T-helper 1 cell treated with Interleukin-12 subunit alpha and Interleukin-12 subunit beta and Interleukin-4 antibody, amounts not matched to agents 30 μg/mL and 1 μg/mL, for 36 hours (primary cell): ENCODE data around the gene GRXCR2.
A peak's percentile ranks its signal among the peaks of the same experiment; 100 is the strongest.

Source experiments
- H3K27ac Mint-ChIP-seq: one replicate; pipeline ENCODE4 v1.8.0; 2021; ENCODE audit warnings: mild to moderate bottlenecking, mixed read lengths
- H3K27me3 Mint-ChIP-seq: one replicate; pipeline ENCODE4 v1.8.0; 2021; ENCODE audit warnings: low read depth, mixed read lengths
- H3K36me3 Mint-ChIP-seq: one replicate; pipeline ENCODE4 v1.8.0; 2021; ENCODE audit warnings: low read depth, mixed read lengths
- H3K4me1 Mint-ChIP-seq: one replicate; pipeline ENCODE4 v1.8.0; 2021; ENCODE audit warnings: low read depth, mixed read lengths
- H3K4me3 Mint-ChIP-seq: one replicate; pipeline ENCODE4 v1.8.0; 2021; ENCODE audit warnings: mild to moderate bottlenecking, moderate library complexity, mixed read lengths
- H3K9me3 Mint-ChIP-seq: one replicate; pipeline ENCODE4 v1.8.0; 2021; ENCODE audit warnings: mixed read lengths

GRXCR2 gene

GRCh38 chr5:145834917-145835847 lies 37.6 kb downstream of the GRXCR2 start, which contains the start of gene PRELID2:
TSS of gene PRELID2 (minus strand) at chr5:145835342. CDS start at chr5:145835251, 91 bp downstream.
- peaks cover 18% of the 10 kb centered on the region for H3K4me1 Mint-ChIP-seq
- H3K9me3 Mint-ChIP-seq = no peaks in the 10 kb centered on the region
- H3K4me3 Mint-ChIP-seq = peak within 1 kb of the TSS; percentile 55
- H3K27me3 Mint-ChIP-seq = peaks cover 25% of the 10 kb centered on the region
- no peak within 1 kb of the TSS for H3K27ac Mint-ChIP-seq
- H3K36me3 Mint-ChIP-seq = no peaks in the 10 kb centered on the region

- Mint-ChIP-seq H3K4me3 (peak overlapping the region; percentile 52), H3K27ac (no peak overlapping the region), H3K27me3 (peaks cover 25% of the 10 kb centered on the region), H3K9me3 (no peaks in the 10 kb centered on the region), H3K36me3 (no peaks in the 10 kb centered on the region), H3K4me1 (peaks cover 18% of the 10 kb centered on the region)
Observed at GRCh38 chr5:145834554-145834916, 38.3 kb downstream of the GRXCR2 start.

GRCh38 chr5:145833631-145834200 lies 39.1 kb downstream of the GRXCR2 start:
- peak overlapping the region; percentile 60 for H3K4me3 Mint-ChIP-seq
- no peak overlapping the region for H3K27ac Mint-ChIP-seq
- H3K9me3 Mint-ChIP-seq = no peaks in the 10 kb centered on the region

GRCh38 chr5:145830594-145830993 lies 42.2 kb downstream of the GRXCR2 start:
- Mint-ChIP-seq H3K4me1 (peaks cover 14% of the 10 kb centered on the region), H3K27me3 (peaks cover 15% of the 10 kb centered on the region), H3K36me3 (no peaks in the 10 kb centered on the region), H3K4me3 (no peak overlapping the region), H3K9me3 (no peaks in the 10 kb centered on the region), H3K27ac (no peak overlapping the region)

More at GRCh38 chr5:145833631-145834200, 39.1 kb downstream of the GRXCR2 start:
- H3K4me1 Mint-ChIP-seq = peaks cover 18% of the 10 kb centered on the region
- no peaks in the 10 kb centered on the region for H3K36me3 Mint-ChIP-seq
- peaks cover 20% of the 10 kb centered on the region for H3K27me3 Mint-ChIP-seq

GRCh38 chr5:145829708-145830361 lies 43.0 kb downstream of the GRXCR2 start:
- H3K36me3 Mint-ChIP-seq = no peaks in the 10 kb centered on the region
- peaks cover 13% of the 10 kb centered on the region for H3K27me3 Mint-ChIP-seq
- H3K4me1 Mint-ChIP-seq = peaks cover 14% of the 10 kb centered on the region
- H3K9me3 Mint-ChIP-seq = no peaks in the 10 kb centered on the region
- no peak overlapping the region for H3K27ac Mint-ChIP-seq
- H3K4me3 Mint-ChIP-seq = no peak overlapping the region

GRCh38 chr5:145826895-145827674 lies 45.7 kb downstream of the GRXCR2 start:
- no peaks in the 10 kb centered on the region for H3K36me3 Mint-ChIP-seq
- H3K27ac Mint-ChIP-seq = no peak overlapping the region
- H3K9me3 Mint-ChIP-seq = no peaks in the 10 kb centered on the region
- peaks cover 3% of the 10 kb centered on the region for H3K27me3 Mint-ChIP-seq
- peaks cover 9% of the 10 kb centered on the region for H3K4me1 Mint-ChIP-seq
- H3K4me3 Mint-ChIP-seq = no peak overlapping the region

GRCh38 chr5:145825751-145826180 lies 47.0 kb downstream of the GRXCR2 start:
- Mint-ChIP-seq H3K4me1 (peaks cover 5% of the 10 kb centered on the region), H3K36me3 (no peaks in the 10 kb centered on the region), H3K27ac (no peak overlapping the region), H3K27me3 (peaks cover 3% of the 10 kb centered on the region), H3K9me3 (no peaks in the 10 kb centered on the region), H3K4me3 (no peak overlapping the region)

- H3K27ac Mint-ChIP-seq = no peak overlapping the region
- no peaks in the 10 kb centered on the region for H3K9me3 Mint-ChIP-seq
- no peak overlapping the region for H3K4me3 Mint-ChIP-seq
- no peaks in the 10 kb centered on the region for H3K36me3 Mint-ChIP-seq
- no peaks in the 10 kb centered on the region for H3K4me1 Mint-ChIP-seq
- H3K27me3 Mint-ChIP-seq = peaks cover 3% of the 10 kb centered on the region
Observed at GRCh38 chr5:145824040-145824439, 48.8 kb downstream of the GRXCR2 start.

GRCh38 chr5:145818604-145819003 lies 54.2 kb downstream of the GRXCR2 start:
- no peaks in the 10 kb centered on the region for H3K36me3 Mint-ChIP-seq
- H3K4me1 Mint-ChIP-seq = no peaks in the 10 kb centered on the region
- H3K27me3 Mint-ChIP-seq = no peaks in the 10 kb centered on the region
- no peaks in the 10 kb centered on the region for H3K9me3 Mint-ChIP-seq
- H3K27ac Mint-ChIP-seq = no peak overlapping the region
- no peak overlapping the region for H3K4me3 Mint-ChIP-seq

GRCh38 chr5:145812877-145813276 lies 59.9 kb downstream of the GRXCR2 start:
- Mint-ChIP-seq H3K36me3 (no peaks in the 10 kb centered on the region), H3K4me1 (no peaks in the 10 kb centered on the region), H3K27me3 (no peaks in the 10 kb centered on the region), H3K9me3 (no peaks in the 10 kb centered on the region), H3K4me3 (no peak overlapping the region), H3K27ac (no peak overlapping the region)

GRCh38 chr5:145811834-145812625 lies 60.8 kb downstream of the GRXCR2 start:
- Mint-ChIP-seq H3K27me3 (no peaks in the 10 kb centered on the region), H3K36me3 (no peaks in the 10 kb centered on the region), H3K9me3 (no peaks in the 10 kb centered on the region), H3K4me1 (no peaks in the 10 kb centered on the region), H3K27ac (no peak overlapping the region), H3K4me3 (no peak overlapping the region)
